DND-41 (cell line): ENCODE results near the gene TMEM258.

Experiments used
- ATAC-seq: fragments of 200-7000 bp; cut with Tn5 transposase; 3 replicates; pipeline ENCODE4 v1.9.1; 2021; ENCODE audit warnings: low read depth; ENCODE audit not compliant: insufficient read depth
- DNase-seq: peaks from one replicate; pipeline ENCODE4 v3.0.0-alpha.2; 2020
- H2AFZ ChIP-seq: 2 replicates; pipeline ENCODE4 v1.6.0; 2012; ENCODE audit warnings: low read depth, low read length
- H3K27ac ChIP-seq: 2 replicates; pipeline ENCODE4 v1.5.1; 2012; ENCODE audit warnings: low read length, inconsistent platforms
- H3K27me3 ChIP-seq: fragments of 200-600 bp; sonication (generic); 2 replicates; pipeline ENCODE4 v1.6.0; 2012; ENCODE audit warnings: low read length, mild to moderate bottlenecking, inconsistent platforms; ENCODE audit not compliant: insufficient read depth, poor library complexity
- H3K36me3 ChIP-seq: 2 replicates; pipeline ENCODE4 v1.5.1; 2012; ENCODE audit warnings: low read length, inconsistent platforms; ENCODE audit not compliant: insufficient read depth
- H3K4me1 ChIP-seq: 2 replicates; pipeline ENCODE4 v1.5.1; 2012; ENCODE audit warnings: mild to moderate bottlenecking, low read length; ENCODE audit not compliant: insufficient read depth
- H3K4me2 ChIP-seq: 2 replicates; pipeline ENCODE4 v1.6.0; 2012; ENCODE audit warnings: mild to moderate bottlenecking, moderate library complexity, low read length, inconsistent platforms; ENCODE audit not compliant: insufficient read depth
- H3K4me3 ChIP-seq, 2 experiments: fragments of 200-600 bp in 1 of 2; shearing (Covaris generic) in 1 of 2; 2 replicates each; pipeline ENCODE4 v1.5.1; 2012 to 2016; ENCODE audit warnings: inconsistent platforms in 2 of 2, low read length in 2 of 2, mild to moderate bottlenecking in 2 of 2, low read depth in 1 of 2, moderate library complexity in 1 of 2
- H3K79me2 ChIP-seq: 2 replicates; pipeline ENCODE4 v1.6.0; 2012; ENCODE audit warnings: low read length, inconsistent platforms; ENCODE audit not compliant: insufficient read depth
- H3K9ac ChIP-seq: 2 replicates; pipeline ENCODE4 v1.6.0; 2012; ENCODE audit warnings: low read depth, mild to moderate bottlenecking, inconsistent platforms, low read length, moderate library complexity
- H3K9me3 ChIP-seq: 2 replicates; pipeline ENCODE4 v1.5.1; 2012; ENCODE audit warnings: low read length, moderate library complexity, mild to moderate bottlenecking, inconsistent platforms; ENCODE audit not compliant: insufficient read depth, severe bottlenecking
- H4K20me1 ChIP-seq: 2 replicates; pipeline ENCODE4 v1.6.0; 2012; ENCODE audit warnings: low read length; ENCODE audit not compliant: insufficient read depth
- CTCF ChIP-seq: IDR thresholded peaks from 2 replicates; pipeline ENCODE4 v1.5.1; 2012; ENCODE audit warnings: borderline replicate concordance, low read length, moderate library complexity, mild to moderate bottlenecking; ENCODE audit not compliant: poor library complexity, severe bottlenecking; ENCODE audit errors: extremely low read depth
- EZH2 ChIP-seq: IDR thresholded peaks from 3 replicates; pipeline ENCODE4 v1.6.1; 2012; ENCODE audit warnings: borderline replicate concordance, low read depth, mild to moderate bottlenecking, moderate library complexity, low read length, inconsistent platforms; ENCODE audit not compliant: severe bottlenecking

The TMEM258 gene

GRCh38 chr11:61783717-61784505 lies 8.5 kb downstream of the TMEM258 start:
- no peak overlapping the region for H3K9ac ChIP-seq
- no peak overlapping the region for H2AFZ ChIP-seq
- H4K20me1 ChIP-seq, result peaks cover 33% of the 10 kb centered on the region
- no peak for DNase-seq
- no peak for ATAC-seq
- H3K79me2 ChIP-seq, result no peaks in the 10 kb centered on the region; the same call in 1 of the 2 replicates
- no peaks in the 10 kb centered on the region for H3K4me1 ChIP-seq
- no peak overlapping the region for H3K4me2 ChIP-seq
- peaks cover 48% of the 10 kb centered on the region for H3K36me3 ChIP-seq
- no peak for TF ChIP-seq EZH2
- no peak for TF ChIP-seq CTCF
- H3K27ac ChIP-seq, result no peak overlapping the region
- no peaks in the 10 kb centered on the region for H3K27me3 ChIP-seq
- H3K9me3 ChIP-seq, result no peaks in the 10 kb centered on the region
- H3K4me3 ChIP-seq, result no peak overlapping the region

- Histone ChIP-seq H3K4me3 (no peak overlapping the region), H3K27me3 (no peaks in the 10 kb centered on the region), H3K79me2 (no peaks in the 10 kb centered on the region), H2AFZ (no peak overlapping the region), H3K4me2 (no peak overlapping the region), H3K27ac (no peak overlapping the region), H3K36me3 (peaks cover 38% of the 10 kb centered on the region), H3K4me1 (no peaks in the 10 kb centered on the region), H4K20me1 (peaks cover 30% of the 10 kb centered on the region), H3K9me3 (no peaks in the 10 kb centered on the region), H3K9ac (no peak overlapping the region)
- DNase-seq, result no peak
- TF ChIP-seq CTCF (no peak), EZH2 (no peak)
- ATAC-seq, result no peak
These were observed 9.6 kb downstream of the TMEM258 start for GRCh38 chr11:61782841-61783240.

- peaks cover 27% of the 10 kb centered on the region for H4K20me1 ChIP-seq
- H3K9ac ChIP-seq, result no peak overlapping the region
These were observed 10.1 kb downstream of the TMEM258 start for GRCh38 chr11:61782299-61782698.

More at GRCh38 chr11:61782299-61782698, 10.1 kb downstream of the TMEM258 start:
- no peak overlapping the region for H2AFZ ChIP-seq
- no peak overlapping the region for H3K4me2 ChIP-seq
- H3K27ac ChIP-seq, result no peak overlapping the region
- ATAC-seq (no peak), DNase-seq (no peak)
- H3K4me1 ChIP-seq, result no peaks in the 10 kb centered on the region
- TF ChIP-seq EZH2 (no peak), CTCF (no peak)
- no peaks in the 10 kb centered on the region for H3K9me3 ChIP-seq
- H3K36me3 ChIP-seq, result peaks cover 32% of the 10 kb centered on the region
- H3K79me2 ChIP-seq, result no peaks in the 10 kb centered on the region
- H3K4me3 ChIP-seq, result no peak overlapping the region
- H3K27me3 ChIP-seq, result no peaks in the 10 kb centered on the region
